K562 (cell line): Measurements from ENCODE around the gene TMEM132C.

Experiments
- KDM1A ChIP-seq, 2 experiments: fragments of 450-650 bp; IDR thresholded peaks; 2 replicates each; pipeline ENCODE4 v1.6.1; 2016; ENCODE audit warnings: mild to moderate bottlenecking in 2 of 2
- RAD21 ChIP-seq, 2 experiments: fragments of 250-450 bp in 1 of 2; fragments of 450-650 bp in 1 of 2; sonication (Bioruptor Pico) in 1 of 2; formaldehyde crosslinking in 1 of 2; IDR thresholded peaks in 1 of 2; conservative IDR thresholded peaks in 1 of 2; 2 replicates each; pipeline versions ENCODE4 v1.4.0 to v1.8.0; 2020 to 2022; ENCODE audit warnings: mild to moderate bottlenecking in 2 of 2, moderate library complexity in 1 of 2
- SIN3A ChIP-seq, 2 experiments: fragments of 150-350 bp in 1 of 2; IDR thresholded peaks; 2 replicates each; pipeline ENCODE4 v1.6.1; 2011 to 2016; ENCODE audit warnings: borderline replicate concordance in 2 of 2, low read depth in 2 of 2, low read length in 2 of 2, mild to moderate bottlenecking in 2 of 2, moderate library complexity in 2 of 2; ENCODE audit not compliant: control insufficient read depth in 1 of 2
- TBL1XR1 ChIP-seq, 2 experiments: IDR thresholded peaks; 2 replicates each; pipeline ENCODE4 v1.6.1; 2012; ENCODE audit warnings: improper control_type of control experiment in 2 of 2, low read length in 2 of 2, mild to moderate bottlenecking in 1 of 2
- ZNF239 ChIP-seq: fragments of 250-450 bp; sonication (Bioruptor Pico); IDR thresholded peaks from 2 replicates; pipeline ENCODE4 v1.4.0; 2020; ENCODE audit warnings: mild to moderate bottlenecking

- TF ChIP-seq KDM1A (IDR thresholded peaks at IDR 0.05) (no peak), SIN3A (IDR thresholded peaks at IDR 0.05; ENCODE audit: borderline replicate concordance in 2 of 2, control insufficient read depth in 1 of 2, low read depth in 2 of 2, low read length in 2 of 2) (no peak), RAD21 (CRISPR knock-in tag; conservative IDR thresholded peaks at IDR 0.05 in 1 of 2, IDR thresholded peaks at IDR 0.05 in 1 of 2) (no peak), ZNF239 (CRISPR knock-in tag) (no peak), TBL1XR1 (IDR thresholded peaks at IDR 0.05; ENCODE audit: low read length in 2 of 2) (no peak)
These were observed at the start of gene TMEM132C for GRCh38 chr12:128267131-128267622.
